Coronary artery (tissue), 2 donors: ENCODE results near the gene XRCC2.
"Not testable (repeated sequence)": the region's sequence is repeated elsewhere in the genome, so short reads cannot be mapped to it uniquely, and the experiment has no call there.

Experiments
- DNase-seq: peaks from one replicate; pipeline ENCODE4 v3.0.0-alpha.2; 2017; ENCODE audit warnings: low spot score
- H3K27ac ChIP-seq, 2 donors: fragments of 200-600 bp; sonication (generic); one replicate each; pipeline ENCODE4 v1.5.1; 2016 to 2019
- H3K4me3 ChIP-seq: fragments of 200-600 bp; sonication (generic); 2 replicates; pipeline ENCODE4 v1.5.1; 2016; ENCODE audit warnings: mild to moderate bottlenecking, moderate library complexity
- TF ChIP-seq, protein P1 (sequence below): fragments of 200-600 bp; sonication (generic); IDR thresholded peaks from one replicate; pipeline ENCODE4 v1.5.1; 2019; ENCODE audit warnings: antibody characterized with exemption

Gene XRCC2

DNA sequence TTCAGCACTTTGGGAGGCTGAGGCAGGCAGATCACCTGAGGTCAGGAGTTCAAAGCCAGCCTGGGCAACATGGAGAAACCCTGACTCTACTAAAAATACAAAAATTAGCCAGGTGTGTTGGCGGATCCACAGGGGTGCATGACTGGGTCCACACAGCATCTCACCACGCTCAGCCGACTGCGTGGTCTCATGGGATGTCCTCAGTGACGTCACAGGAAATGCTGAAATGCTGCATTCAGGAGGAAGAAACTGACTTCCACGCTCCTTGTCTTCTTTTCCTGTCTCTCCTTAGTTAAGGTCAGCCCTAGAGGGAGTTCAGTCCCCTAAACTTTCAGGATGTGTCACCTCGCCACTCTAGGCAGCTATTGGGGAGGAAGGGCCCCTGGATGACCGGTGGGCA is 42.9 kb downstream of the XRCC2 start:
- TF ChIP-seq, protein P1, sequence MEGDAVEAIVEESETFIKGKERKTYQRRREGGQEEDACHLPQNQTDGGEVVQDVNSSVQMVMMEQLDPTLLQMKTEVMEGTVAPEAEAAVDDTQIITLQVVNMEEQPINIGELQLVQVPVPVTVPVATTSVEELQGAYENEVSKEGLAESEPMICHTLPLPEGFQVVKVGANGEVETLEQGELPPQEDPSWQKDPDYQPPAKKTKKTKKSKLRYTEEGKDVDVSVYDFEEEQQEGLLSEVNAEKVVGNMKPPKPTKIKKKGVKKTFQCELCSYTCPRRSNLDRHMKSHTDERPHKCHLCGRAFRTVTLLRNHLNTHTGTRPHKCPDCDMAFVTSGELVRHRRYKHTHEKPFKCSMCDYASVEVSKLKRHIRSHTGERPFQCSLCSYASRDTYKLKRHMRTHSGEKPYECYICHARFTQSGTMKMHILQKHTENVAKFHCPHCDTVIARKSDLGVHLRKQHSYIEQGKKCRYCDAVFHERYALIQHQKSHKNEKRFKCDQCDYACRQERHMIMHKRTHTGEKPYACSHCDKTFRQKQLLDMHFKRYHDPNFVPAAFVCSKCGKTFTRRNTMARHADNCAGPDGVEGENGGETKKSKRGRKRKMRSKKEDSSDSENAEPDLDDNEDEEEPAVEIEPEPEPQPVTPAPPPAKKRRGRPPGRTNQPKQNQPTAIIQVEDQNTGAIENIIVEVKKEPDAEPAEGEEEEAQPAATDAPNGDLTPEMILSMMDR = no peak
- Histone ChIP-seq H3K4me3 (no peak overlapping the region), H3K27ac (no peak overlapping the region)
- DNase-seq = no peak

- H3K4me3 ChIP-seq, H3K27ac ChIP-seq, DNase-seq: not testable (repeated sequence)
Measured at GRCh38 chr7:152628772-152629171, 47.2 kb downstream of the XRCC2 start.

GRCh38 chr7:152624228-152624627 is 51.7 kb downstream of the XRCC2 start:
- DNase-seq = no peak
- H3K27ac ChIP-seq = no peak overlapping the region
- TF ChIP-seq, protein P1 = no peak
- H3K4me3 ChIP-seq = no peak overlapping the region

DNA sequence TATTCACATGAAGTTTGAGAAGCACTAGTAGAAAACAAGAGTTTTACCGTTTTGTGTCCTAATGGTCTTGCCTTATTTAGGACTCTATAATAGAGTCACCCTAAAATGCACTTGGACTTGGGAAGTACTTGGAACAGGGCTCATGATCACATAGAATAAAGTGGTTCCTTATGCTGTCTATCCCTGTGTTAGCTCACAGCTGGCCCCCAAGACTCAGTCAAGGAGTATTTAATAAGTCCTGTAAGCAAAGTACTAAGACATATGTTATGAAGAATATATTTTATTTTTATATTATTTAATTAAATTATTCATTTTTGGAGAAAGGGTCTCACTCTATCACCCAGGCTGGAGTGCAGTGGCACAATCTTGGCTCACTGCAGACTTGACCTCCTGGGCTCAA is 54.5 kb downstream of the XRCC2 start:
- DNase-seq = no peak
- Histone ChIP-seq H3K27ac (no peak overlapping the region), H3K4me3 (no peak overlapping the region)
- TF ChIP-seq, protein P1 = no peak

GRCh38 chr7:152619027-152619739 is 56.8 kb downstream of the XRCC2 start:
- H3K4me3 ChIP-seq = no peak overlapping the region
- no peak overlapping the region for H3K27ac ChIP-seq
- no peak for DNase-seq
- TF ChIP-seq, protein P1 = no peak

GRCh38 chr7:152618427-152618826 is 57.5 kb downstream of the XRCC2 start:
- H3K4me3 ChIP-seq = no peak overlapping the region
- TF ChIP-seq, protein P1 = no peak
- no peak for DNase-seq
- no peak overlapping the region for H3K27ac ChIP-seq

- TF ChIP-seq, protein P1 = no peak
- no peak for DNase-seq
- Histone ChIP-seq H3K27ac (no peak overlapping the region), H3K4me3 (no peak overlapping the region)
Measured at GRCh38 chr7:152617056-152617455, 58.9 kb downstream of the XRCC2 start.
